Osteoblast (primary cell): ENCODE data around the gene SHANK1. TPM values are rescaled to one million over a fixed set of nuclear protein-coding genes. Genes with fewer than 3 reads are reported as not detected.

Experiments
- DNase-seq: peaks from one replicate; pipeline ENCODE4 v3.0.0; 2011; ENCODE audit warnings: low spot score, mixed read lengths; ENCODE audit not compliant: insufficient read length; ENCODE audit errors: missing footprints
- H2AFZ ChIP-seq: 2 replicates; pipeline ENCODE4 v1.6.0; 2011; ENCODE audit warnings: mild to moderate bottlenecking, low read length
- H3K27ac ChIP-seq: 2 replicates; pipeline ENCODE4 v1.5.1; 2011; ENCODE audit warnings: mild to moderate bottlenecking, low read depth, low read length, moderate library complexity
- H3K27me3 ChIP-seq: 2 replicates; pipeline ENCODE4 v1.6.0; 2012; ENCODE audit warnings: mild to moderate bottlenecking, control low read depth, inconsistent platforms, low read length, moderate library complexity; ENCODE audit not compliant: insufficient read depth
- H3K36me3 ChIP-seq: 2 replicates; pipeline ENCODE4 v1.5.1; 2011; ENCODE audit warnings: mild to moderate bottlenecking, low read length, control low read depth, moderate library complexity; ENCODE audit not compliant: insufficient read depth
- H3K4me1 ChIP-seq: 2 replicates; pipeline ENCODE4 v1.5.1; 2011; ENCODE audit warnings: mild to moderate bottlenecking, low read length, control low read depth, moderate library complexity; ENCODE audit not compliant: insufficient read depth
- H3K4me2 ChIP-seq: 2 replicates; pipeline ENCODE4 v1.6.0; 2011; ENCODE audit warnings: mild to moderate bottlenecking, low read length; ENCODE audit not compliant: insufficient read depth
- H3K4me3 ChIP-seq: fragments of 200-600 bp; sonication (generic); 3 replicates; pipeline ENCODE4 v1.5.1; 2012; ENCODE audit warnings: mild to moderate bottlenecking, low read length, inconsistent platforms; ENCODE audit not compliant: insufficient read depth
- H3K79me2 ChIP-seq: 2 replicates; pipeline ENCODE4 v1.6.0; 2012; ENCODE audit warnings: mild to moderate bottlenecking, low read length, control low read depth, inconsistent platforms; ENCODE audit not compliant: insufficient read depth
- H3K9me3 ChIP-seq: 2 replicates; pipeline ENCODE4 v1.5.1; 2011; ENCODE audit warnings: low read depth, low read length, control low read depth
- H4K20me1 ChIP-seq: 2 replicates; pipeline ENCODE4 v1.6.0; 2012; ENCODE audit warnings: mild to moderate bottlenecking, low read length, control low read depth; ENCODE audit not compliant: insufficient read depth
- CTCF ChIP-seq: IDR thresholded peaks from 2 replicates; pipeline ENCODE4 v1.5.1; 2011; ENCODE audit warnings: mild to moderate bottlenecking, low read depth, low read length, moderate library complexity; ENCODE audit errors: extremely low read depth
- total RNA-seq: library from RNA; depleted of rRNA; stranded (reverse); fragments of >200 nt; gene quantifications from 2 replicates; pipeline ENCODE4 v1.2.3, GENCODE V29; 2012

Gene SHANK1
- total RNA-seq, 1 donor, result 1.1 TPM

GRCh38 chr19:50679177-50680125, 40.2 kb downstream of the SHANK1 start:
- Histone ChIP-seq H3K36me3 (no peaks in the 10 kb centered on the region), H3K27ac (no peak overlapping the region), H3K9me3 (no peaks in the 10 kb centered on the region), H2AFZ (no peak overlapping the region), H3K4me2 (no peak overlapping the region), H3K79me2 (no peaks in the 10 kb centered on the region), H3K4me3 (no peak overlapping the region), H3K4me1 (no peaks in the 10 kb centered on the region), H4K20me1 (peaks cover 5% of the 10 kb centered on the region), H3K27me3 (no peaks in the 10 kb centered on the region)
- no peak for TF ChIP-seq CTCF
- peak; percentile 99 for DNase-seq

DNA sequence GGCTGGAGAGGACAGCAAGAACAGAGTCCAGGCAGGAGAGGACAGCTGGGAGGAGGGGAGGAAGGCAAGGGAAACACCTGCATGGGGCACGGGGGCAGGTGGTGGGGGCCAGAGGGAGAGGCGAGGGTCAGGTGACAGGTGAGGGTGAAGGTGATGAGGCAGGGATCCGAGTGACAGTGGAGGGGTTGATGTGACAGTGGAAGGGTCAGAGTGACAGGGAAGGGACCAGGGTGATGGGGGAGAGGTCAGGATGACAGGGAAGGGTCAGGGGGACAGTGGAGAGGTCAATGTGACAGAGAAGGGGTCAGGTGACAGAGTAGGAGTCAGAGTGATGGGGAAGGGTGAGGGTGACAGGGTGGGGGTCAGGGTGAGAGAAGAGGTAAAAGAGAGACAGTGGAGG, 41.3 kb downstream of the SHANK1 start:
- Histone ChIP-seq H3K4me1 (no peaks in the 10 kb centered on the region), H3K4me2 (no peak overlapping the region)
- TF ChIP-seq CTCF, result no peak

GRCh38 chr19:50677636-50678035, 42.0 kb downstream of the SHANK1 start:
- Histone ChIP-seq H3K4me1 (no peaks in the 10 kb centered on the region), H2AFZ (no peak overlapping the region), H3K79me2 (no peaks in the 10 kb centered on the region), H3K9me3 (no peaks in the 10 kb centered on the region), H3K4me2 (no peak overlapping the region), H3K27me3 (no peaks in the 10 kb centered on the region), H3K36me3 (no peaks in the 10 kb centered on the region), H3K27ac (no peak overlapping the region), H4K20me1 (peaks cover 5% of the 10 kb centered on the region), H3K4me3 (no peak overlapping the region)
- TF ChIP-seq CTCF, result no peak
- no peak for DNase-seq

More for the DNA sequence above, 41.3 kb downstream of the SHANK1 start:
- Histone ChIP-seq H2AFZ (no peak overlapping the region), H3K27ac (no peak overlapping the region), H3K9me3 (no peaks in the 10 kb centered on the region), H3K79me2 (no peaks in the 10 kb centered on the region), H3K36me3 (no peaks in the 10 kb centered on the region), H3K4me3 (no peak overlapping the region), H3K27me3 (no peaks in the 10 kb centered on the region), H4K20me1 (peaks cover 5% of the 10 kb centered on the region)
- no peak for DNase-seq

GRCh38 chr19:50676625-50677197, 42.9 kb downstream of the SHANK1 start:
- Histone ChIP-seq H3K4me3 (no peak overlapping the region), H3K36me3 (no peaks in the 10 kb centered on the region), H3K79me2 (no peaks in the 10 kb centered on the region), H4K20me1 (peaks cover 5% of the 10 kb centered on the region), H3K4me2 (no peak overlapping the region), H2AFZ (no peak overlapping the region), H3K9me3 (no peaks in the 10 kb centered on the region), H3K4me1 (no peaks in the 10 kb centered on the region), H3K27ac (no peak overlapping the region), H3K27me3 (no peaks in the 10 kb centered on the region)
- no peak for DNase-seq
- no peak for TF ChIP-seq CTCF
